Thyroid gland (tissue), 4 donors: ENCODE measurements around the gene GNA15. TPM values are rescaled to one million over a fixed set of nuclear protein-coding genes. Genes with fewer than 3 reads are reported as not detected.

Source experiments
- DNase-seq, 2 donors: peaks; one replicate each; pipeline ENCODE4 v3.0.0-alpha.2; 2019
- H3K27ac ChIP-seq, 3 donors: fragments of 200-600 bp; sonication (generic); 1 replicate in 2 of 3; 2 replicates in 1 of 3; pipeline ENCODE4 v1.5.1; 2016 to 2019; ENCODE audit warnings: mild to moderate bottlenecking in 1 of 3, moderate library complexity in 1 of 3
- H3K27me3 ChIP-seq: fragments of 200-600 bp; sonication (generic); one replicate; pipeline ENCODE4 v1.5.1; 2019
- H3K36me3 ChIP-seq, 2 donors: fragments of 200-600 bp; sonication (generic); one replicate each; pipeline ENCODE4 v1.5.1; 2016 to 2019
- H3K4me1 ChIP-seq, 2 donors: fragments of 200-600 bp; sonication (generic); one replicate each; pipeline ENCODE4 v1.5.1; 2017 to 2019
- H3K4me3 ChIP-seq, 3 donors: fragments of 200-600 bp; sonication (generic); replicated peaks in 1 of 3; 1 replicate in 2 of 3; 2 replicates in 1 of 3; pipeline ENCODE4 v1.5.1; 2016; ENCODE audit warnings: mild to moderate bottlenecking in 1 of 3
- H3K9me3 ChIP-seq: fragments of 200-600 bp; sonication (generic); one replicate; pipeline ENCODE4 v1.5.1; 2017
- CTCF ChIP-seq, 6 experiments: fragments of 200-600 bp in 3 of 6; fragments of 450-650 bp in 3 of 6; sonication (generic) in 3 of 6; IDR thresholded peaks; one replicate each; pipeline ENCODE4 v1.5.1; 2016 to 2019; ENCODE audit warnings: antibody characterized with exemption in 6 of 6, mild to moderate bottlenecking in 2 of 6, inconsistent platforms in 1 of 6, moderate library complexity in 1 of 6
- POLR2A ChIP-seq, 2 donors: fragments of 450-650 bp; IDR thresholded peaks; one replicate each; pipeline ENCODE4 v1.6.1; 2017; ENCODE audit warnings: antibody characterized with exemption in 2 of 2, mild to moderate bottlenecking in 2 of 2, moderate library complexity in 1 of 2
- WGBS, 2 donors: methylation state at CpG; one replicate each; pipeline ENCODE4 v1.1.5; 2017; 5-methylcytosine and 5-hydroxymethylcytosine counted together
- intact Hi-C: fragments of 100-400 bp; cut with DNase I; formaldehyde crosslinking; loops from one replicate; pipeline ENCODE4 v1.15.1; 2023
- total RNA-seq, 4 donors: library from RNA; depleted of rRNA; stranded (reverse); fragments of >200 nt; gene quantifications; one replicate each; pipeline ENCODE4 v1.2.3, GENCODE V29; 2016

The GNA15 gene
- total RNA-seq, 4 donors from 2014 or later: 0.88 to 4.6 (median 2.1) TPM

- Histone ChIP-seq H3K27ac (peak overlapping the region; percentile 62 to 88 (median 76)), H3K4me3 (no peak overlapping the region), H3K36me3 (peaks cover 0 to 5% of the 10 kb centered on the region in 2 donors), H3K4me1 (peaks cover 39 to 56% of the 10 kb centered on the region in 2 donors), H3K27me3 (no peaks in the 10 kb centered on the region), H3K9me3 (no peaks in the 10 kb centered on the region)
- intact Hi-C loops: loop anchor here (5.0 kb wide), 2 partner anchors 75 to 155 kb away; no protein-coding TSS in a partner anchor
- TF ChIP-seq POLR2A (IDR thresholded peaks at IDR 0.05) (no peak), CTCF (IDR thresholded peaks at IDR 0.05) (no peak)
- DNase-seq: no peak
- 85 to 88% methylated on average over 4 to 7 of the region's 7 CpGs for WGBS, 2 donors
Observed at GRCh38 chr19:3107658-3108057, 28.2 kb upstream of the GNA15 start.

- Histone ChIP-seq H3K27ac (peak overlapping the region in 2 of 3 donors; percentile 76 to 88), H3K4me1 (peaks cover 36 to 53% of the 10 kb centered on the region in 2 donors), H3K9me3 (no peaks in the 10 kb centered on the region), H3K36me3 (peaks cover 5 to 8% of the 10 kb centered on the region in 2 donors), H3K4me3 (no peak overlapping the region), H3K27me3 (no peaks in the 10 kb centered on the region)
- DNase-seq: peak; percentile 62 to 66
- 10 to 18% methylated on average over 2 to 4 of the region's 5 CpGs for WGBS, 2 donors
- intact Hi-C loops: loop anchor here (5.0 kb wide), 2 partner anchors 76 to 156 kb away; no protein-coding TSS in a partner anchor
- TF ChIP-seq POLR2A (IDR thresholded peaks at IDR 0.05) (no peak), CTCF (IDR thresholded peaks at IDR 0.05) (peak; percentile 55 to 80 (median 66))
Observed at GRCh38 chr19:3108775-3109174, 27.1 kb upstream of the GNA15 start.

GRCh38 chr19:3109491-3109890, 26.3 kb upstream of the GNA15 start:
- Histone ChIP-seq H3K27ac (no peak overlapping the region), H3K9me3 (no peaks in the 10 kb centered on the region), H3K4me3 (no peak overlapping the region), H3K4me1 (peaks cover 34 to 46% of the 10 kb centered on the region in 2 donors), H3K36me3 (peaks cover 5 to 9% of the 10 kb centered on the region in 2 donors), H3K27me3 (no peaks in the 10 kb centered on the region)
- TF ChIP-seq POLR2A (IDR thresholded peaks at IDR 0.05) (no peak), CTCF (IDR thresholded peaks at IDR 0.05) (no peak)
- intact Hi-C loops: loop anchor here (5.0 kb wide), 2 partner anchors 77 to 157 kb away; no protein-coding TSS in a partner anchor
- WGBS, 2 donors: 89 to 93% methylated on average over 22 of the region's 22 CpGs
- no peak for DNase-seq

GRCh38 chr19:3110126-3110825, 25.6 kb upstream of the GNA15 start:
- 92 to 93% methylated on average over 19 to 37 of the region's 37 CpGs for WGBS, 2 donors

More at GRCh38 chr19:3110126-3110825, 25.6 kb upstream of the GNA15 start:
- no peaks in the 10 kb centered on the region for H3K27me3 ChIP-seq
- no peak for TF ChIP-seq CTCF (IDR thresholded peaks at IDR 0.05)
- no peak for TF ChIP-seq POLR2A (IDR thresholded peaks at IDR 0.05)
- H3K4me1 ChIP-seq: peaks cover 34 to 40% of the 10 kb centered on the region in 2 donors
- H3K36me3 ChIP-seq: peaks cover 5 to 9% of the 10 kb centered on the region in 2 donors
- H3K4me3 ChIP-seq: no peak overlapping the region
- H3K9me3 ChIP-seq: no peaks in the 10 kb centered on the region
- intact Hi-C loops: no loop called here
- H3K27ac ChIP-seq: no peak overlapping the region
- no peak for DNase-seq
